OCI-LY7 (cell line): ENCODE results near the gene EPB42.

Experiments
- EZH2phosphoT487 ChIP-seq: fragments of 200-600 bp; sonication (generic); IDR thresholded peaks from 2 replicates; pipeline ENCODE4 v1.6.1; 2018; ENCODE audit warnings: low read depth, borderline replicate concordance, mild to moderate bottlenecking, mixed run types, antibody characterized with exemption, low read length, moderate library complexity, mixed read lengths
- TF ChIP-seq, protein P1 (sequence below): fragments of 200-600 bp; sonication (generic); conservative IDR thresholded peaks from 2 replicates; pipeline ENCODE4 v1.5.1; 2014; ENCODE audit warnings: mild to moderate bottlenecking, antibody characterized with exemption, low read length, moderate library complexity, mixed read lengths

DNA sequence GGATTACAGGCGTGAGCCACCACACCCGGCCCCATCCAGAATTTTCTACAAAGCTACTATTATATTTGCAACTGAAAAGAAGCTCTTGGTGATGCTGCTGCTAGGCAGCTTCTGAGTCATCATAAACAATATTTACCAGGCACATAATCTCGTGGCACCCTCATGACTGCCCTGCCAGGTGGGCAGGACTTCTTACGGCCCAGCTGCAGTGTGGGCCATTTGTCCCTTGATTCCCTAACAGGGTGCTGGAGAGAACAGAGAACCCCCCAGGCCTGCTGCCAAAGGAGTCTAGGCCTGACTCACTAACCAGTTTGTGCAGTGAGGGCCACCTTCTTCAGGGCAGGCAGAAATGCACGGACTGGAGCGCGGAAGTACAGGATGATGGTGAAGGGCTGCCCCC is 4.9 kb downstream of the EPB42 start:
- TF ChIP-seq, protein P1, sequence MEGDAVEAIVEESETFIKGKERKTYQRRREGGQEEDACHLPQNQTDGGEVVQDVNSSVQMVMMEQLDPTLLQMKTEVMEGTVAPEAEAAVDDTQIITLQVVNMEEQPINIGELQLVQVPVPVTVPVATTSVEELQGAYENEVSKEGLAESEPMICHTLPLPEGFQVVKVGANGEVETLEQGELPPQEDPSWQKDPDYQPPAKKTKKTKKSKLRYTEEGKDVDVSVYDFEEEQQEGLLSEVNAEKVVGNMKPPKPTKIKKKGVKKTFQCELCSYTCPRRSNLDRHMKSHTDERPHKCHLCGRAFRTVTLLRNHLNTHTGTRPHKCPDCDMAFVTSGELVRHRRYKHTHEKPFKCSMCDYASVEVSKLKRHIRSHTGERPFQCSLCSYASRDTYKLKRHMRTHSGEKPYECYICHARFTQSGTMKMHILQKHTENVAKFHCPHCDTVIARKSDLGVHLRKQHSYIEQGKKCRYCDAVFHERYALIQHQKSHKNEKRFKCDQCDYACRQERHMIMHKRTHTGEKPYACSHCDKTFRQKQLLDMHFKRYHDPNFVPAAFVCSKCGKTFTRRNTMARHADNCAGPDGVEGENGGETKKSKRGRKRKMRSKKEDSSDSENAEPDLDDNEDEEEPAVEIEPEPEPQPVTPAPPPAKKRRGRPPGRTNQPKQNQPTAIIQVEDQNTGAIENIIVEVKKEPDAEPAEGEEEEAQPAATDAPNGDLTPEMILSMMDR, result no peak
- no peak for TF ChIP-seq EZH2phosphoT487
